Left lobe of liver (tissue), 2 donors: ENCODE results near the gene PNLIPRP3. TPM values are rescaled to one million over a fixed set of nuclear protein-coding genes. Genes with fewer than 3 reads are reported as not detected.
A peak's percentile ranks its signal among the peaks of the same experiment; 100 is the strongest.
"Not testable (repeated sequence)": the region's sequence is repeated elsewhere in the genome, so short reads cannot be mapped to it uniquely, and the experiment has no call there.

Experiments
- ATAC-seq: fragments of 200-7000 bp; cut with Tn5 transposase; one replicate; pipeline ENCODE4 v1.9.1; 2020; ENCODE audit warnings: mild to moderate bottlenecking, moderate library complexity
- DNase-seq: peaks from one replicate; pipeline ENCODE4 v3.0.0-alpha.2; 2020; ENCODE audit warnings: low spot score
- total RNA-seq: library from RNA; stranded (reverse); gene quantifications from one replicate; pipeline ENCODE4 v1.2.1, GENCODE V29; 2021
- donor health status: DM: no; HTN: no; CAD: no; lungs with moderate emphysema.
- donor health status: DM: no; HTN: yes; CAD: no.

PNLIPRP3 gene
- total RNA-seq: not detected

GRCh38 chr10:116427671-116428070 is at the start of gene PNLIPRP3:
Gene PNLIPRP3 (plus strand): TSS chr10:116427847. CDS start chr10:116428013, 166 bp downstream.
- no peak for ATAC-seq
- no peak for DNase-seq

DNA sequence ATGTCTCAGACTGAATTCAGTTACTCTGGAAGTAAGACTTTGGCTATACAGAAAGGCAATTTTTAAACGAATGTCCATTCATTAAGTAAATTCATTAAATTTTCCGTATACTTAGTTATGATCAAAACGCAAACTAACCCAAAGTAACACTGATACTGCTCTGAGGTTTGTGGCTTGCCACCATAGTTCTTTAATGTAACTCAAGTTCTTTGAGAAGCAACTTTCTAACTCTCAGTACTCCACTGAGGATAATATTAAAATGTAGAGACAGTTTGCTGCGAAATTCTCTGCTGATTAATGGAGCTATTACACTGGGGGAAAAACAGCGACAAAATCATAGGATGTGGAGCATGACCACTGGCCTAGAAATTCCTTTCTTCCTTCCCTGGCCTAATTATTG is 45.4 kb upstream of the PNLIPRP3 start:
- DNase-seq (no peak), ATAC-seq (no peak)

GRCh38 chr10:116385311-116385710 is 42.3 kb upstream of the PNLIPRP3 start:
- ATAC-seq (no peak), DNase-seq (no peak)

- ATAC-seq: peak; percentile 75
- DNase-seq: no peak
These were observed 41.4 kb upstream of the PNLIPRP3 start for GRCh38 chr10:116385994-116386809.

DNA sequence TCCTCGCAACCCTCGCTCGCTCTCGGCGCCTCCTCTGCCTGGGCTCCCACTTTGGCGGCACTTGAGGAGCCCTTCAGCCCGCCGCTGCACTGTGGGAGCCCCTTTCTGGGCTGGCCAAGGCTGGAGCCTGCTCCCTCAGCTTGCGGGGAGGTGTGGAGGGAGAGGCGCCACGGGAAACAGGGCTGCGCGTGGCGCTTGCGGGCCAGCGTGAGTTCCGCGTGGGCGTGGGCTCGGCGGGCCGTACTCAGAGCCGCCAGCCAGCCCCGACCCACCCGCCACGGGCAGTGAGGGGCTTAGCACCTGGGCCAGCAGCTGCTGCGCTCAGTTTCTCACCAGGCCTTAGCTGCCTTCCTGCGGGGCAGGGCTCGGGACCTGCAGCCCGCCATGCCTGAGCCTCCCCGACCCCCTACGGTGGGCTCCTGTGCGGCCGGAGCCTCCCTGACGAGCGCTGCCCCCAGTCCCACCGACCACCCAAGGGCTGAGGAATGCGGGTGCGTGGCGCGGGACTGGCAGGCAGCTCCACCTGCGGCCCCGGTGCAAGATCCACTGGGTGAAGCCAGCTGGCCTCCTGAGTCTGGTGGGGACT is 34.3 kb upstream of the PNLIPRP3 start:
- ATAC-seq, DNase-seq: not testable (repeated sequence)

DNA sequence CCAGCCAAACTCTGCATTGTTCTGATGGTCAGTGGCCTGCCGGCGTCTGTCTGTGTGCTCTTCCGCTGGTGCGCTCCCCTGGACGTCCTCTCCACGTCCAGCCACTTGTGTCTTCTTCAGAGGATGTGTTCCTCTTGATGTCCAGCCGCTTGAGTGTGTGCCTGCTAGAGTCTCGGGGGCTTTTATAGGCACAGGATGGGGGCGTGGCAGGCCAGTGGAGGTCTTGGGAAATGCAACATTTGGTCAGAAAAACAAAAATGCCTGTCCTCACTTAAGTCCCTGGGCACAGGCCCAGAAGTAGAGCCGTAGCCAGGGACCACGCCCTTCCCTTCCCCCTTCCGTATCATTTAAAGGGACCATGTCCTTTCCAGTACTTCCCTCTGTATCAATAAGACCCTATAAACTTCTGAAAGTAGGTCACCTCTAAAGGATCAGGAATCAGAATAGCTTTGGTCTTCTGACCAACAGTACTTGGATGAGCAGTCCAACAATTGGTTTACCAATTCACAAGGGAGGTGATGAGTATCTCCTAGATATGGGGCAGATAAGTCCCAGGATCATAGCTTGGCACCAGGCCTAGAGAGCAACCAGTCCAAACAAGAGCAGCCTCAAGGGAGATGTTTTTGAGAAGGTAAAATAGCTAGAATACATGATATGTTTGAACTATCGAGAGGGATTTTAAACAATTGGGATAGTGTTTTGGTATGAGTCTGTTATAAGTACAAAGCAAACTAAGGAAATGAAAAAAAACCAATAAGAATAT is 32.2 kb upstream of the PNLIPRP3 start:
- ATAC-seq (no peak), DNase-seq (no peak)

GRCh38 chr10:116398224-116398623 is 29.4 kb upstream of the PNLIPRP3 start:
- no peak for ATAC-seq
- DNase-seq: no peak

DNA sequence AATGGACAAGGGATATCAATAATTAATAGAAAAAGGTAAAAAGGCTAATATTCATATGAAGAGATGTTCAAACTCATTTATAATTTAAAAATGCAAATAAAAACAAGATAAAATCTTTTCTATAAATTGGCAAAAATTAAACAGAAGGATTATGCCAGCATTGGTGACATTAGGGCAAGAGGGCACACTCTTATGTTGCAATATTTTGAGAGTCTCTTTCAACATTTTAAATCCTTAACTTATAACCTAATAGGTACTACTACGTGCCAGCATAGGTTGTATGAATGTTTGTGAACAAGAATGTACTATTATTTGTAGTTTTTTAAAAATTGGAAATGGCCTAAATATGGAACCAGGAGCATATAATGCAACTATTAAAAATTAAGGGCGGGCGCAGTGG is 24.8 kb upstream of the PNLIPRP3 start:
- DNase-seq (no peak), ATAC-seq (peak; percentile 59)

GRCh38 chr10:116403740-116404250 is 23.9 kb upstream of the PNLIPRP3 start:
- ATAC-seq (no peak), DNase-seq (no peak)

- peak; percentile 33 for ATAC-seq
- no peak for DNase-seq
These were observed 18.9 kb upstream of the PNLIPRP3 start for GRCh38 chr10:116408719-116409118.

- ATAC-seq: no peak
- no peak for DNase-seq
These were observed 17.3 kb upstream of the PNLIPRP3 start for GRCh38 chr10:116410351-116410750.

- ATAC-seq (no peak), DNase-seq (no peak)
These were observed 9.8 kb upstream of the PNLIPRP3 start for GRCh38 chr10:116417821-116418220.

DNA sequence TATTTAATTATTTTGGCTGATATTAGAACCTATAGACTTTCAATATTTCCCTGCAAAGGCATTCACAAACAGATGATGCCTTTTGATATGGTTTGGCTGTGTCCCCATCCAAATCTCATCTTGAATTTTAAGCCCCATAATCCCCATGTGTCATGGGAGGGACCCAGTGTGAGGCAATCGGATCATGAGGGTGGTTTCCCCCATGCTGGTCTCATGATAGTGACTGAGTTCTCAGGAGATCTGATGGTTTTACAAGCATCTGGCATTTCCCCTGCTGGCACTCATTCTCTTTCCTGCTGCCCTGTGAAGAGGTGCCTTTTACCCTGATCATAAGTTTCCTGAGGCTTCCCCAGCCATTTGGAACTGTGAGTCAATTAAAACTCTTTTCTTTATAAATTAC is 9.3 kb upstream of the PNLIPRP3 start:
- DNase-seq: no peak
- ATAC-seq: no peak

DNA sequence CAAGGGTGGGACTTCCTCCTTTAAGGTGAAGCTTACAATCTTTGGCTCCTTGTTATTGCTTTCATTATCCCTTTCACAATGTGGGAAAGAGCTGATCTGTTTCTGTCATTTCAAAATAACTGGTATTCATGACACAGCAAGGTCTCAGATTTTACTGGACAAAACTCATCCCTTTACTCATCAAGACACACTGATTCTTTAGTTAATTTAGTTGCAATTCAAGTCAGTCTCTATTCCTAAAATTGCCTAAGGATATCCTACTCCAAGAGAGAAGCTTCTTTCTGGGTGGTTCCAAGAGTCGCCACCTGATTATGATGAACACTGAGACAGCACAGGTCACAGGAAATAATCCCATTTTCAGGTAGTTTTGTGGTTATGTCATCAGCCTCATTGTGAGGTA is 5.8 kb upstream of the PNLIPRP3 start:
- no peak for ATAC-seq

GRCh38 chr10:116429288-116429977 is 1.8 kb downstream of the PNLIPRP3 start:
- DNase-seq (peak; percentile 66), ATAC-seq (peak; percentile 93)

More for the DNA sequence above, 5.8 kb upstream of the PNLIPRP3 start:
- DNase-seq: no peak

- no peak for ATAC-seq
- no peak for DNase-seq
These were observed 2.6 kb downstream of the PNLIPRP3 start for GRCh38 chr10:116430288-116430687.

DNA sequence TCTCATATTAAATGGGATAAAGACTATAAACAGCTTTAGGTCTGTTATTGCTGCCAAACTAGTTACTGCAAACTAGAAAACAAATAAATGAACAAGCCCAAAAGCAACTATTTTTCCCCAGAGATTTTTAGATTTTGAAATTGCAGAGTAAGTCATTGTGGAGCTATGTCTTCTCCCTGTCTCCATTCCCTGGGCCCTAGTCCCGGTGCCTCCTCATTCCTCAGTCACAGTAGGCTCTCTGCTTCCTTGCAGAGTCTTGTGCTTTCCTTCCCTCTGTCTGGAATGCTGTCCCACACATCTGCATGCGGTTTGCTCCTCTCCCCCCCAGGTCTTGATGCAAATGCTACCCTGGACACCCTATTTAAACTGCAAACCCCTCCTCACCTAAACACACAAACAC is 4.0 kb downstream of the PNLIPRP3 start:
- no peak for DNase-seq
- no peak for ATAC-seq

DNA sequence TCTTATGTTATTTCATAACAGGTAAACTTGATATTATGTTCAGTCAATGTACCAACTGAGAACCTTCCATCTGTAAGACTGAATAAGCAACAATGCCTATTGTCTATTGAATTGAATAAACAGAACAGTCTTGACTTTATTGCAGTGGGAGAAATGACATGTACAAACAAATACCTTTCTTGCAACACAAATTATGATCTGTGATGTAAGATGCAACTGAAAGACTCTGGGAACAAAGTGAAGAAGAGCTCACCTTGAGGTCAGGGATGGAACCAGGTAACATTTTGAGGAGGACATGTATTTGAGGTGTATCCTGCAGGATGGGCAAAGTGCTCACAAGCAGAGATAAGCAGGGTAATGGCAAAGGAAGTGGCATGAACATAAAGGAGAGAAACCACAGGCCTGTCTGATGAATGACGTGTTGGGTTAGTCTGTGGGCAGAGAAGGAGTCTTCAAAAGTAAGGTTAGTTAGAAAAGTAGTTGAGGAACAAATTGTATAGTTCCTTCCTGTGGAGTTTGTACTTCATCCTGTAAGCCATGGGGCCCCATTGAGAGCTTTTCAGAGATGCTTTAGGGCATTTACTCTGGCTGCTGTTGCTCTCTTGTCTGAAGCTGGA is 9.5 kb downstream of the PNLIPRP3 start:
- ATAC-seq: no peak

DNA sequence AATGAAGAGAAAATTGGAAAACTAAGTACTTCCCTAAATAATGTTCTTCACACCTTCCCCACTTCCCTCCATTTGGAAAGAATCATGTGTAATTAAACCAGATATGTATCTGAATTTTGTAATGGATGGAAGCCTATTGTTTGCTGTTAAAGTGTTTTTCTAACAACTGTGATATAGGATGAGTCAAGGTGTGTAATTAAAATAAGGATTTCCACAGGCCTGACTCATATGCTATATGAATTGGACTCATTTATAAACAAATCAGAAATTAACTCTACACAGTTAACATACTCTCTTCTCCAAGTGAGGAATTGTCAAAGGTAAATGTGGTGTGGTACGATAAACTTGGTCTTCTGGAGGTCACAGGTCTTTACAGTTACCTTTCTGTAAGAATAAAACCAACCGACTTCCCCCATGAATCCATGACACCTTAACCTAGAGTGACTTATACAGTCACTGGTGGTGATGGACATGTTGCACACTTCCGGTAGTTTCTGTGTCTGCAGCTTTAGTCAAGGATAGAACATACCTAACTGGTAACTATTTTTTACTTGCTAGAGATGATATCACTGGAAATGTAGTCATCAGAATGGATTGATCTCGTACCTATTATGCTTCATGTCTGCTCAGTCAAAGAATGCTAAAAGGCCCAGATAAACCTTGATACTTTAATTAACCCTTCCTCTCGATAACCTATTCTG is 12.8 kb downstream of the PNLIPRP3 start:
- no peak for DNase-seq
- no peak for ATAC-seq

More for the DNA sequence above, 9.5 kb downstream of the PNLIPRP3 start:
- no peak for DNase-seq
